GM12891 (cell line): Measurements from ENCODE around the gene SLC9A8.
A peak's percentile ranks its signal among the peaks of the same experiment; 100 is the strongest.

ENCODE experiments used
- DNase-seq: peaks from one replicate; pipeline ENCODE4 v3.0.0; 2011; ENCODE audit warnings: low spot score; ENCODE audit not compliant: insufficient read length
- FAIRE-seq: peaks from 2 replicates; lab custom pipeline; 2011; peaks lifted over from hg19 to GRCh38; lab: Jason Lieb, UNC
- PAX5 ChIP-seq: IDR thresholded peaks from 2 replicates; pipeline ENCODE4 v1.6.1; 2011; ENCODE audit warnings: low read length, moderate library complexity, mild to moderate bottlenecking; ENCODE audit not compliant: insufficient read depth, severe bottlenecking
- POLR2A ChIP-seq: IDR thresholded peaks from 2 replicates; pipeline ENCODE4 v1.6.1; 2011; ENCODE audit warnings: low read depth, low read length, control low read depth
- POLR2AphosphoS5 ChIP-seq: IDR thresholded peaks from 2 replicates; pipeline ENCODE4 v1.6.1; 2011; ENCODE audit warnings: low read depth, low read length, control low read depth
- POU2F2 ChIP-seq: IDR thresholded peaks from 2 replicates; pipeline ENCODE4 v1.6.1; 2011; ENCODE audit warnings: low read depth, mild to moderate bottlenecking, control low read depth, low read length, moderate library complexity
- SPI1 ChIP-seq: IDR thresholded peaks from 2 replicates; pipeline ENCODE4 v1.6.1; 2011; ENCODE audit warnings: low read depth, low read length, control low read depth
- TAF1 ChIP-seq: IDR thresholded peaks from 2 replicates; pipeline ENCODE4 v1.6.1; 2011; ENCODE audit warnings: low read depth, low read length, control low read depth

The SLC9A8 gene

DNA sequence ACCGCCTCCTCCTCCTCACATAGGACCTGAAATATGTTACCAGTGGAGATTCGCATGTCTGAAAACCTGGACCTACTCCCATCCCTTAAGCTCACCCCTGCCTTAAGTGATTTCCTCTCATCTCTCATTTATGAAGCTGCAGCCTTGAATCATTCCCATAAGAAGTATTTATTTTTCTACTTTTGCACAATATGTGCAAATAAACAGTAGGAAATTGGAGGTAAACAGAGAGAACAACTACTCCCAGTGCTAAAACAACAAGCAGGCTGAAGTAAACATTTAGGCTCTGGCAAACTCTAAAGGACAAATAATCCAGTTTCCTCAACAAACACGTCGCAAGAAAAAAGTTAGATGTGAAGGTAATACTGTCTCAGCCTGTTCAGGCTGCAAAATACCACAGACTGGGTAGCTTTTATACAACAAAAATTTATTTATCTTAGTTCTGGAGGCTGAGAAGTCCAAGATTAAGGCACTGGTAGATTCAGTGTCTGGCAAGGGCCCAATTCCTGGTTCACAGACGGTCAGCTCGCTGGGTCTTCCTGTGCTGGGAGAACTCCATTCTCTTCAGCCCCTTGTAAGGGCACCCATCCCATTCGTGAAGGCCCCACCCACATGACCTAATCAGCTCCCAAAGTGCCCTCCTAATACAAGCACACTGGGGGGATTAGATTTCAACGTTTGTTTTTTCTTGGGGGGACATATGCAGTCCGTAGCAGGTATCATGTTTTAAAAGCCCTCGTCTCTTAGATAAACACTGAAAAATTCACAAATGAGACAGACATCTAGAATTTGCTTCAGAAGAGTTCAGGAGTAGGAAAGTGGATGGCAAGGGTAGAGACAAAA is 87.1 kb downstream of the SLC9A8 start:
- DNase-seq: no peak
- TF ChIP-seq POLR2A (no peak), POLR2AphosphoS5 (no peak), TAF1 (no peak)
- FAIRE-seq: no peak

DNA sequence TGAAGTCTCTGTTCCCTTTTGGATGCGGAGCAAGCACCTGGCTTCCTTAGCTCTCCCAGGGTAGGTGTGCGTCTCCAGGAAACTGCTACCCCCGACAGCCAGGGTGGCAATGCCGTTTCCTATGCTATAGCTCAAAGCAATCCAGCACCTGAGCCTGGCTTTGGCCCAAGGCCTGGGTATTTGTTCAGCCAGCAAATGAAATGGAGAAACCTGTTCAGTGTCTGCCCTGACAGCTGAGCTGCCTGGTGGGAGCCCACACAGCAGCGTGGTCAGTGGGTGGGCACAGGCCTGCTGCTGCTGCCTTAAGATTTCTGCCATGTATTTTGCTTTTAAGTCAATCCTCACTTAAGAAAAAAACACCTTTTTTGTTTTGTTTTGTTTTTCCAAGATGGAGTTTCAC is 89.0 kb downstream of the SLC9A8 start:
- FAIRE-seq (no peak), DNase-seq (no peak)
- TF ChIP-seq POLR2AphosphoS5 (no peak), SPI1 (no peak), TAF1 (no peak), POU2F2 (no peak), PAX5 (no peak), POLR2A (no peak)

DNA sequence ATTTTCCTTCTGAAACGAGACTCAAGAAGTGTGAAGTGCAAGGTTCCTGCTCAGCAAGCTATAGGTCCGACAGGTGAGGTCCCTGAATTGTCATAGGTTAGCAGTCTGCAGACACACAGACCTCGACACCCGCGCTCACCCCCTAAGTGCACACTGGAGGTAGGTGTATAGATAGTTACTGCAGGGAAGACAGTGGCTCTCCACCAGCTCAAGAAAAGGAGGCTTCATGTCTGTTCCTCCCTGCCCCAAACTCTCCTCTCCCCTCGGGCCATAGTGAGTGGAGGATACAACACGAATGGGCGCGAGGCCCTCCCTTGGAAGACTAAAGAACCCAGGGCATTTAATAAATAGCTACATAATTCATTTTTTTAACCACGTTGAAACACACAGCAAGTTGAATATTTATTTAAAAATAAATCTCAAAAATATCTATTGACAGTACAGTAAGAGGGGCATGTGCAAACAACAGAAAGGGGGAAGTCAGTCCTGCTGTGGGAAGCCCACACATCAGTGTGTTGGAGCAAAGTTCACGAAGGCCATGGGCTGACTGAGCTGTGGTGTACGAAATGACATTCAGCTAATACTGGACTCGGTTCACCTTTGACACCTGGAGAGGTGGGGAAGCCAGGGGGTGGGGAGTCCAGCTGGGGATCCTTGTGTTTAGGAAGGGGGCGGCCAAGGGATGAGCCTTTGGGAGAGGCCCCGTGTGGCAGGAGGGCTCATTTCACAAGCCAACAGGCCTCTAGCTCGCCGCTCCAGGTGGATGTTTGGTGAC is 92.0 kb downstream of the SLC9A8 start:
- FAIRE-seq (no peak), DNase-seq (no peak)
- TF ChIP-seq POU2F2 (no peak), POLR2AphosphoS5 (peak; percentile 37; the same call in 1 of the 2 replicates), PAX5 (no peak), TAF1 (no peak), POLR2A (no peak), SPI1 (no peak)

DNA sequence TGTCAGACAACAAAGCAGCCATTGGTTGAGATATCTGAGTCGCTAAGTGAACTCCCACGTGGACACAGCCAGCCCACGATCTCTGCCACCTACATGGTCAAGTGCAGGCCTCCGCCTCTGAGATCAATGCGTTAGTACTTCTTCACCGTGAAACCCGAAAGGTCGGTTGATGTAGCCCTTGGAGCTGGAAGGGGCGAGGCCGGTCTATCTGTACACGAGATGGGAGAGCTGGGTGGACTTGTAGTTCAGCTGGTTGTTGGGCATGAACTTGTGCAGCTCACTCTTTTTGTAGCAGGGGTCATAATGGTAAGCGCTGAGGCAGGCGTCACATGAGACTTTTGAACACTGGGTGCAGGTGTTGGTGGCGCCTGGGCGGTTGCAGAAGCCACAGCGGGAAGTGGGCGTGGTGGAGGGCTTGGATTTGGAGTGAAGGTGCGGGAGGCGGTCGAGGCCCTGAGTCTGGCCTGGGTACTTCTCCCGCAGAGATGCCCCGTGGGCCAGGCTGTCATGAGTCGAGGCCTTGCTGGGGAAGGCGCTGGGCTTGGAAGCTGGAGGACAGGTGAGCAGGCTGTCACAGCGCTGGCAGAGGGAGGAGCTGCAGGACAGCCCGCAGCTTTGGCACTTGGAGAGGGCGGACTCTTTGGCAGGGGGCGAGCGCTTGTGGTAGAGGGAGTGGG is 92.9 kb downstream of the SLC9A8 start:
- DNase-seq (no peak), FAIRE-seq (no peak)
- TF ChIP-seq SPI1 (no peak), POLR2AphosphoS5 (no peak), POLR2A (no peak), PAX5 (no peak), TAF1 (no peak), POU2F2 (no peak)

DNA sequence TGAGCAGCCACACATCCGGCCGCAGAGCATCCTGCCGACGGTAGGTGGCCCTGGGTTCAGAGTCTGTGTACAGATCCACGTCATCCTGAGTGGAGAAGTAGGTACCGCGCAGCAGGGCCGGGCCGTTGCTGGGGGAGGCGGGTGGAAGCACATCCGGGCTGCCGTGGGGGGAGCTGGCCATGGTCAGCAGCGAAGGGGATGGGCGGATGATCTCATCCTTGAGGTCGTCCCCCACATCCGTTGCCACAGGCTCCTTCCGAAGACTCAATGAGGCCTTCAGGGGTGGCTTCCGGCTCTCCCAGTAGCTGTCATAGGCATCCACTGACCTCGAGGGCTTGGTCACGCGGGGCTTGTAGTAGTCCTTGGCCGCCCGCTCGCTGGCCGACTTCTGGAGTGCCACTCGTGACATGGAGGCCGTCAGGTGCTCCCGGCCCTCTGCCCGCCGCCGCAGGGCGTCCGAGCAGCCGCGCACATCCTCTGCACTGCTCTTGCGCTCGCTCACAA is 93.5 kb downstream of the SLC9A8 start:
- TF ChIP-seq POU2F2 (no peak), SPI1 (no peak), TAF1 (no peak)
- no peak for FAIRE-seq
- DNase-seq: no peak

DNA sequence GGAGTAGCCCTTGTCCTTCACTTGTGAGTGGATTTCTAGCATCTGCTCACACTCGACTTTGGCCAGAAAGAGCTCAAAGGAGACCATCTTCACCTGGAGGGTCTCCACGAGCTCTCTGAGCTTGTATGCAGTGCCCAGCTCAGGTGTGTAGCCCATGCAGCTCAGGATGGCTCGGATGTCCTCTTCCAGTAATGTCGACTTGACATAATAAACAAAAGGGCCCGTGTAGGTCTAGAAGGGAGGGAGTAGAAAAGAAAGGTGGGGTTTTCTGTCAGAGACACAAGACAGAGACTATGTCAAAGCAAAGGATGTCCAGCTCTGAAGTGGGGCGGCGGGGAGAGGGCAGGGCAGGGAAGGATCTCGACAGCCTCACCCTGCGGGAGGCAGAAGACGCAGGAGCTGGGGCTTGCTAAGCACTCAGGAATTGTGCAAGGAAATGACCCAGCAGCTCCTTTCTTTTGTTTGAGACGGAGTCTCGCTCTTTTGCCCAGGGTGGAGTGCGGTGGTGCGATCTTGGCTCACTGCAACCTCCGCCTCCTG is 94.1 kb downstream of the SLC9A8 start:
- FAIRE-seq: no peak
- no peak for TF ChIP-seq POLR2AphosphoS5
- DNase-seq: no peak

DNA sequence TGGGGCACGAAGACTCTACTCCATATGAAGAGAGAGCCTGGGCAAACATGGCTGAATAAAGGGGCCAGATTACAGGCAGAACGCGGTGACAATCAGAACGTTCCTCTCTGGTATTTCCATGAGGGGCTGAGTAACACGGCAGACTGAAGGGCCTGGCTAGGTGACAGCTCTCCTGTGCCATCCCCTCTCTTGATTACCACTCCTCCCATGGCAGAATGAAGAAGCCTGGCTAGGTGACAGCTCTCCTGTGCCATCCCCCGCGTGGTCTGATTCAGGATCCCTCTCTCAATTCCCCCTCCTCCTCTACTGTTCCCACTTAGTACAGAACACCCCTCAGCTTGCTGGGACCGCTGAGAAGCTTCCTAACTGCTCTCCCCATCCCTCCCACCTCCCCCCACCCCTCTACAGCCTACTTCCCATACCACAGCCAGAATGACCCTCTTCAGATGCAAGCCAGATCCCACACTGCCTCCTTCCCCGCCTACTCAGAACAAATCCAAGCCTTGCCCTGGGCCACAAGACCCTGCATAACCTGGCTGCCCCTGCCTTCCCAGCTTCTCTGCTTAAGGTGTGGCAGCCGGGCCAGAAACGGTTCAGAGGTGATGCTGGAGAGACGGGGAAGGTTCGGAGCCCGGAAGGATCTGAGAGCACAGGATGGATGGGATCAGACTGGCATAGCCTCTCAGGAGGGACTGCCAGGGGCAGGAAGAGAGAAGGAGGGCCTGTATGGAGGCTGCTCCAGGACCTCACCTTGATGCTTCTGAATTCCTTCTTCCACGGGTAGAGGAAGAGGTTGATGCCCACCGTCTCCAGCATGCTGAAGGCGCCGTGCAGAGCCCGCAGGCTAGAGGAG is 95.0 kb downstream of the SLC9A8 start:
- FAIRE-seq (no peak), DNase-seq (no peak)
- TF ChIP-seq POLR2A: no peak
- TF ChIP-seq TAF1: no peak
- no peak for TF ChIP-seq POLR2AphosphoS5
- TF ChIP-seq SPI1: no peak
- no peak for TF ChIP-seq POU2F2
- no peak for TF ChIP-seq PAX5

DNA sequence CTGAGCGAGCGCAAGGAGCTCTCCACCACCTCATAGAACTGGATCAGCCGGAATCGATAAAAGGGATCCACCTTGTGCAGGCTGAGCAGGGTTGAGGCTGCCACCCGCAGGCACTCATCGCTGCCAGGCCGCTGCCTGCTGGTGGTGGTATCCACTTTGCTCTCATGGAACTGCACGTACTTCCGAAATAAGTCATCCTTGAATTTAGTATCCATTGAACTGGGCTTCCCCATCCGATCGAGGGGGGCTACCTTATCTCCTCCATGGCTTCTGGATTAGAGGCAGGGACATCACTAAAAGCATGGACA is 95.6 kb downstream of the SLC9A8 start:
- TF ChIP-seq POU2F2 (no peak), SPI1 (no peak), POLR2AphosphoS5 (no peak), TAF1 (no peak), PAX5 (no peak), POLR2A (no peak)
- FAIRE-seq (no peak), DNase-seq (no peak)

DNA sequence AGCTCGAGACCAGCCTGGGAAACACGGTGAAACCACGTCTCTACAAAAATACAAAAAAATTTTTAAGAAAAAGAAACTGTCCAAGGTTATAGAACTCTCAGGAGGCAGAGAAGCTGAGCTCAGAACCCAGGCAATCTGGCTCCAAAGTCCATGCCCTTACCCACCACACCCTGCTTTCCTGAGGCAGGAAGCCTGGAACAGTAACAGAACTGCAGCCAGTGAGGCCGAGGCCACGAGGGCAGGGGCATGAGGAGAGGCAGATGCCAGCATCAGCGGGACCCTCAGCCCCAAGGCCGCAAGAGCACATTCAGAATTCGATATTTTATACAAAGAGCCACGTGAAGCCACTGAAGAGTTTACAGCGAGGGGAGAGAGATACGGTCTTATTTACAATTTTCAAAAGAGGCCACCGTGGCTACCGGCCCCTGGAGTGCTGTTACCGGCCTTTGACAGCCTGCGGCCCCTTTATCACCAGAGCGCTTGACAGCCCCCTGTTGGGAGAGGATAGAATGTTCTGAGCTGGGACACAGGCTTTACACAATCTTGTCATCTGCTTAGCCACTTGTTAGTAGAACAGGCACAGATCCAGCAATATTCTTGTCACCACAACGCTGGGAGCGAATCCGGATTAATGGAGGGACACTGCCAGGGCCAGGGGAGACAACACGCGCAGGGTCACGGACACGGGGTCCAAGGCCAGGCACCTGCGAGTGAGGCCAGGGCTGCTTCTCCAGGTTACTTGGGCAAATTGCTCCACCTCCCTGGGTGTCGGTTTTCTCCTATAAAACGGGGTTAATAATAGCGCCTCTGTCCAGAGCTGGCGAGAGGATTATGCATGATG is 97.1 kb downstream of the SLC9A8 start:
- DNase-seq (no peak), FAIRE-seq (no peak)
- TF ChIP-seq POLR2AphosphoS5 (no peak), SPI1 (no peak), POU2F2 (no peak), POLR2A (no peak), PAX5 (no peak), TAF1 (no peak)
